Rectal smooth muscle tissue (tissue), 1 donor: Measurements from ENCODE around the gene CTAGE8.
"Not testable (repeated sequence)": the region's sequence is repeated elsewhere in the genome, so short reads cannot be mapped to it uniquely, and the experiment has no call there.

Source experiments
- H3K27ac ChIP-seq: one replicate; pipeline ENCODE4 v1.7.0; 2013; ENCODE audit warnings: low read depth, low read length, inconsistent platforms
- H3K27me3 ChIP-seq: one replicate; pipeline ENCODE4 v1.7.0; 2013; ENCODE audit warnings: low read length; ENCODE audit not compliant: control insufficient read depth, insufficient read depth
- H3K36me3 ChIP-seq: one replicate; pipeline ENCODE4 v1.7.0; 2013; ENCODE audit warnings: low read length; ENCODE audit not compliant: control insufficient read depth, insufficient read depth
- H3K4me1 ChIP-seq: one replicate; pipeline ENCODE4 v1.7.0; 2013; ENCODE audit warnings: low read length; ENCODE audit not compliant: control insufficient read depth, insufficient read depth
- H3K4me3 ChIP-seq: one replicate; pipeline ENCODE4 v1.7.0; 2013; ENCODE audit warnings: low read length
- H3K9ac ChIP-seq: one replicate; pipeline ENCODE4 v1.7.0; 2013; ENCODE audit warnings: low read length

The CTAGE8 gene

DNA sequence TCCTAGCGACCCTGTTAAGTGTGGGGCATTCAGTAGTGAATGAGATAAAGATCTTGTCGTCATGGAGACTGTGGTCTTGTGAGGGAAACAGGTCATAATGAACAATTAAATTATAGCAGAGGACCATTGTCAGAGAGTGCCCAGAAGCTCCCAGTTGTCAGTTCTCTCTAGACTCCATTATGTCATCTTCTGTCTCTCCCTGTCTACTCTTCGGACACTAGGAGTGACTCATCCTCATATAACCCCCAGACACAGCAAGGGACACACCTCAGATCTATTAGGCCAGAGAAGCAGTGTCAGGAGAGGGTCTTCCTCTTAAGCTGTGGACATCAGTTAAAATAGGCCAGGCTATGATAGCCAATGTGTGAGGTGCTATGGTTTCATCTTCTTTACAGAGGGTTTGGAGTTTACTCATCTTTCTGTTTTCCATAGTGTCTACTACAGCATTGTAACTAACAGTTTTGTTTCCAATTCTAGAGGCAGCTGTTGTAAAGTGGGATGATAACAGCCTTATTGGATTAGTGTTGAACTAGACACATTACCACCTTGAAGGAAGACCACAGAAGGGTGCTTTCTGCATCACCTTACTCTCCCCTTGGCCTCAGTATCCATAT, 18.2 kb upstream of the CTAGE8 start:
- H3K27ac ChIP-seq, H3K27me3 ChIP-seq, H3K4me3 ChIP-seq, H3K4me1 ChIP-seq, H3K36me3 ChIP-seq, H3K9ac ChIP-seq: not testable (repeated sequence)

GRCh38 chr7:144283716-144284115, 14.6 kb upstream of the CTAGE8 start:
- H3K27me3 ChIP-seq, H3K9ac ChIP-seq, H3K36me3 ChIP-seq, H3K27ac ChIP-seq, H3K4me3 ChIP-seq, H3K4me1 ChIP-seq: not testable (repeated sequence)

- H3K27me3 ChIP-seq, H3K4me3 ChIP-seq, H3K9ac ChIP-seq, H3K36me3 ChIP-seq, H3K4me1 ChIP-seq, H3K27ac ChIP-seq: not testable (repeated sequence)
Observed at GRCh38 chr7:144282490-144282889, 13.4 kb upstream of the CTAGE8 start.

DNA sequence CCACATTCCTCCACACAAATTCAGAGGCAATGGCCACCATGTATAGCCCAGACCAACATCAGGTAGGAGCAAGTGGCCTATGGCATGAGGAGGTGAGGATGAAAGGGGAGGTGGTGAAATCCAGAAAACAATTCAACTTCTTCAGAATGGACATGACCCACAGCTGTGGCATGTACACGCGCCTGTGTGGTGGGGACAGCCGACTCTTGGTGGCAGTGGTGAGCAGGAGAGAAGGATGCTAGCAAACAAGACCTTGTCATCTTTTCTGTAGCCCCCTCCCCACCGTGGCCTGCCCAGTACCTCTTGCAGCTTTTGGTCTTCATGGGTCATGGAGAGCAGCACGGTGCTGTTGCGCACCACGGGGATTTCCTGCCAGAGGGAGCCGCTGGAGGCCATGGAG, 12.9 kb upstream of the CTAGE8 start:
- not testable (repeated sequence) for H3K4me1 ChIP-seq, H3K36me3 ChIP-seq, H3K27ac ChIP-seq

GRCh38 chr7:144280010-144280409, 10.9 kb upstream of the CTAGE8 start:
- not testable (repeated sequence) for H3K27me3 ChIP-seq, H3K4me3 ChIP-seq, H3K36me3 ChIP-seq, H3K27ac ChIP-seq, H3K9ac ChIP-seq, H3K4me1 ChIP-seq

More for the DNA sequence above, 12.9 kb upstream of the CTAGE8 start:
- H3K27me3 ChIP-seq, H3K4me3 ChIP-seq, H3K9ac ChIP-seq: not testable (repeated sequence)

- H3K4me1 ChIP-seq, H3K27ac ChIP-seq, H3K4me3 ChIP-seq, H3K36me3 ChIP-seq, H3K27me3 ChIP-seq, H3K9ac ChIP-seq: not testable (repeated sequence)
Observed at GRCh38 chr7:144275281-144275680, 6.2 kb upstream of the CTAGE8 start.

- H3K4me3 ChIP-seq, H3K27me3 ChIP-seq, H3K27ac ChIP-seq, H3K9ac ChIP-seq, H3K4me1 ChIP-seq, H3K36me3 ChIP-seq: not testable (repeated sequence)
Observed at GRCh38 chr7:144264692-144265091, 4.4 kb downstream of the CTAGE8 start, which contains the start of gene OR2A7. OR2A7 (minus strand) TSS chr7:144264792; CDS start chr7:144259628, 5,164 bp downstream.

DNA sequence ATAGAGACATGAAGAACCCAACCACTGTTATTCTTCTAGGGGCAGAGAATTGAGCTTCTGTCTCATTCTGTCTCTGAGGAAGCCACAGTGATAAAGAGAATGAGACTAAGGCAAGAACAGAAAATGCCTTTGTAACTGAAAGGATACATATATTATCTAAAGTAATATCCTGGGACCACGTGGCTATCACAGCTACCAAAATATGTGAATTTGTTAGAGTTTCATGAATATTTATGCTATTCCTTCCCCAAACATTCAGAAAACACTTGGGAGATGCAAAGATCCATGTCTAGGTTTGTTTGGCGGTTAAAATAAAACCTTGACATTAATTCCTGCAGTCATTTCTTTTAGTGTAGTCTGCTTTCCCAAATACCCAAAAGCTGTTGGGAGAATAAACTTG, 7.0 kb downstream of the CTAGE8 start:
- not testable (repeated sequence) for H3K27me3 ChIP-seq, H3K4me1 ChIP-seq, H3K27ac ChIP-seq, H3K4me3 ChIP-seq, H3K36me3 ChIP-seq, H3K9ac ChIP-seq

- H3K9ac ChIP-seq, H3K4me1 ChIP-seq, H3K4me3 ChIP-seq, H3K27me3 ChIP-seq, H3K27ac ChIP-seq, H3K36me3 ChIP-seq: not testable (repeated sequence)
Observed at GRCh38 chr7:144259067-144259466, 10.0 kb downstream of the CTAGE8 start.

GRCh38 chr7:144256112-144256511, 13.0 kb downstream of the CTAGE8 start:
- H3K27me3 ChIP-seq = no peaks in the 10 kb centered on the region
- no peak overlapping the region for H3K4me3 ChIP-seq
- H3K36me3 ChIP-seq = no peaks in the 10 kb centered on the region
- H3K27ac ChIP-seq = no peak overlapping the region
- H3K4me1 ChIP-seq = no peaks in the 10 kb centered on the region
- no peak overlapping the region for H3K9ac ChIP-seq

GRCh38 chr7:144255471-144255897, 13.6 kb downstream of the CTAGE8 start:
- no peaks in the 10 kb centered on the region for H3K4me1 ChIP-seq
- no peak overlapping the region for H3K4me3 ChIP-seq
- no peaks in the 10 kb centered on the region for H3K27me3 ChIP-seq
- no peak overlapping the region for H3K9ac ChIP-seq
- H3K27ac ChIP-seq = no peak overlapping the region
- no peaks in the 10 kb centered on the region for H3K36me3 ChIP-seq

DNA sequence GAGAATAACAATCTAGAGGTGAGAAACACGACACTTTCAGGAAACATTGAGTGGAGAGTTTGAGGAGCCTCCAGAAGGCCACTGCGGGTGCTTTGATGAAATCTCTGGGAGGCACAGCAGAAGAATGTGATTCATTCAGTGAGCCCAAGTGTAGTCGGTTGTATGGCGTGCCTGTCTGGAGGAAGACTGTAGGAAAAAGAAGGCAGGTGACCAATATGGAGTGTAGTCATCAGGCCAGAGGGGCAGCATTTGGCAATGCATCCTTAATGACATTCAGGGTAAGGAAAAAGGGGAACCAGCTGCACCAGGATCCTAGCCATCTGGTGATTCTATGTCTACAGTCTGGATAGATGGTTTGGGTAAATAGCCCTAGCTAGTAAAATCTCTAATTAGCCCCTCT, 16.8 kb downstream of the CTAGE8 start:
- not testable (repeated sequence) for H3K36me3 ChIP-seq, H3K27me3 ChIP-seq, H3K27ac ChIP-seq, H3K4me1 ChIP-seq, H3K9ac ChIP-seq, H3K4me3 ChIP-seq

DNA sequence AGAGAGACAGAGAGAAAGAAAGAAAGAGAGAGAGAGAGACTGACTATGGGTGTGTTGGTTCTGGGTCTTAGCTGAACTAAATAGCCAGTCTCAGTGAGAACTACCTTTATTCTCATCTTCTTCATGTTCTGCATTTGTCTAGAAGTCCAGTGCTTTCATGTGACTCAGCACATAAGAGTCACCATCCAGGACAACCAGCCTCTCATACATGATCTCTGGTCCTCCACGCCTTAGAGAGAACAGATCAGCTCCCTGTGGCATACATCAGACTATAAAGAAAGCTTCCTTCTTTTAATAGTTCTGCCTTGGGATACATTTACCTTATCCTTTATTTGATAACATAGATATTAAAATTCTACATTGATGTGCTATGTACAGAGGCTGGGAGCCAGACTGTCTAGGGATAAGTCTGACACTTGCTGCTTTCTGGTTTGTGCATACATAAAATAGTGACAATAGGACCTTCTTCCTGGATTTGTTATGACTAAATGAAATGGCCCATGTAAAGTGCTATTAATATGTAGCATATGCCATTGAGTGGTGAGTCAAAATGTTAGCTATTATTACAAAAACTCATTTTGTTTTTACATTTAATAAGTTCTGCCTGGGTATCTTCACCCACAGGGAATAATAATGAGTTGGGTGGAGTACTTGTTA, 21.3 kb downstream of the CTAGE8 start:
- H3K4me1 ChIP-seq, H3K9ac ChIP-seq, H3K36me3 ChIP-seq, H3K4me3 ChIP-seq, H3K27me3 ChIP-seq, H3K27ac ChIP-seq: not testable (repeated sequence)
